GM19467 (cell line): ENCODE data around the gene UBR4.
"Not testable (repeated sequence)": the region's sequence is repeated elsewhere in the genome, so short reads cannot be mapped to it uniquely, and the experiment has no call there.

Experiments used
- ATAC-seq: cut with Tn5 transposase; IDR thresholded peaks from one replicate; pipeline ENCODE4 v1.9.1; 2021; ENCODE audit warnings: mild to moderate bottlenecking, moderate library complexity; ENCODE audit not compliant: unreplicated experiment

Gene UBR4

GRCh38 chr1:19209990-19210771 is at the start of gene UBR4:
Gene UBR4, minus strand, starts transcription at chr1:19210266. Its CDS starts 18 bp downstream, at chr1:19210248.
- peak; percentile 79 for ATAC-seq

DNA sequence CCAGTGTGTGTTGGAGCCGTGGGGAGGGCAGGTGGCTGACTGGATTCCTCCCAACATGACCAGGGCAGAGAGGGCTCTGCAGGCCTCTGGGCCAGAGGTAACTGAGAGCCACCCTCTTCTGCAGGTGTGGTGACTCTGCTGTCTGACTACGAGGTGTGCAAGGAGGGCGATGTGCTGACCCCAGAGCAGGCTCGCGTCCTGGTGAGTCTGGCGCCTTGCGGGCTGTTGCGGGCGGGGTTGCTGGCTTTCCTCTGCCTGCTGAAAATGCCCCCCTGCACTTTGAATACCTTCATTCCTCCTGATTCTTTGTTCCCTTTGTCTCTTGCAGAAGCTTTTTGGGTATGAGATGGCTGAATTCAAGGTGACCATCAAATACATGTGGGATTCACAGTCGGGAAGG is 48.3 kb upstream of the UBR4 start:
- ATAC-seq = no peak

GRCh38 chr1:19257178-19257914 is 47.3 kb upstream of the UBR4 start:
- ATAC-seq = no peak

GRCh38 chr1:19256301-19256700 is 46.2 kb upstream of the UBR4 start:
- ATAC-seq = not testable (repeated sequence)

DNA sequence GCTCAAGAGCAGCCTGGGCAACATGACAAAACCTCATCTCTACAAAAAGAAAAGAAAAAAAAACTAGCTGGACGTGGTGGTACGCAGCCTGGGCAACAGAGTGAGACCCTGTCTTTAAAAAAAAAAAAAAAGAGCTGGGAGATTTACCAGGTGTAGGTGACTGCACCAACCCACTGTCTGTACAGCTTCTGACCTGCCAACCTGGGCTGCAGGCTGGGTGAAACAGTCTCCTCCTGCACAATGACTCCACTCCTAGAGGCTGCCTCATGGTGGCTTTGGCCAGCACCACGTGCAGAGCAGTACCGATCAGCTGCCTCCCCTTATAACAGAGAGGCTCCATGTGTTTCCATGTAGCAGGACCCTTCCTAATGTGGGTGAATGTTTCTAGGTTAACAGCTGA is 45.2 kb upstream of the UBR4 start:
- ATAC-seq = no peak

DNA sequence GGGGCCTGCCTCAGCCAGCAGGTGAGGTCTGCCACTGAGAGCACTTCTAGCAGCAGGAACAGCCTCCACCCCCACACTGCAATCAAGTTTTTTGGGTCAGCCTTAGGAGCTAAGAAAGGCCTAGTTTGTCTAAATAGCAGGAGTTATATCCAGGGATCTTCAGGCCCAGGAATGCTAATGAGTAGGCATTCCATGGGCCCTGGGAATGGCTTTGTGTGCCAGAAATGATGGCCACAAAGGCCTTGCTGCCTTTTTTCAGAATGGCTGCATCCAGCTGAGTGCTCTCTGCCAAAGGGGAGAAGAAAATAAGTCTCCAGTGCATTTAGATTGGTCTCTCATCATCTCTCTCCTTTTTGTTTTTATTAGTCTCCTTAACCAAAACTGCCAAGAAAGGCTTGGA is 44.4 kb upstream of the UBR4 start:
- ATAC-seq = no peak

DNA sequence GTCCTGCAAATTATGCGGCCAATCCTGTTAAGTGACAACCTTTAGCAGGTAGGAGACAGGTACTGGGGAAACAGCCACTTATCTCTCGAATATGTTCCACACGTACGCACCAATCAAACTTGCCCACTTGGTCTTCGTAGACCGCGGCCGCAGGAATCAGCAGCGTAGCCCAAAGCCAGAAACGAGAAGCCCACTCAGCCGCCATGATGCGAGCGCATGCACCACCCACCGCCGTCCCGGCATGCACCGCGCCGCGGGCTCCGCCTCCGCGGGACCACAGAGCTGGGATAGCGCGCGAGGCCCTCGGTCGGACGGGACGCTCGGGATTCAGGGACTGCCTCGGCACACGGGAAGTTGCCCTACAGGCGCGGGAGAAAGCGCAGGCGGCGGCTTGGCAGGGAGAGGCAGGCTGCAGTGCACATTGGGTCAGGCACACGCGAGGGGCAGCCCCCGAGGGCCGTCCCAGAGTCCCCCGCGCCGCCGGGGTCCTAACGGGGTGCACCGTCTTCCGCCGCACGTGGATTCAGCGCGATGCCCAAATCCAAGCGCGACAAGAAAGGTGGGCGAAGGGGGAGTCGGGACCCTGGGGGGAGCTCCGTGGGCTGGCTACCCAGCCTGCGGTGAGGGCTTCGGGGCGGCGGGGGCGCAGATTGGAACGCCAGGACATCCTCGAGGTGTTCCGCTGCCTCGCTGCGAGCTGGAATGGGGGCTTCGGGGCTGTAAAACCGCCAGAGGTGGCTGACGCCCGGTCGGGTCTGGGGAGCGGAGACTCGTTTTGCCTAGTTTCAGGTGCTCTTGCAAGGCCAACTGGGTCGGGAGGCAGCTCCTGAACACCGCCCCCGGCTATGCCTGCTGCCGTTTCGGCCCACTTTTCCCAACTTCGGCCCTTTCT is 41.5 kb upstream of the UBR4 start, which contains the start of the genes EMC1 and MRTO4:
Gene EMC1 (minus strand): TSS at position 220 of the 892 bp plus-strand sequence. CDS start 15 bp downstream, at position 205.
Gene MRTO4 (plus strand): TSS at position 501 of the 892 bp plus-strand sequence. CDS start 31 bp downstream, at position 532.
- peak; percentile 69 for ATAC-seq

DNA sequence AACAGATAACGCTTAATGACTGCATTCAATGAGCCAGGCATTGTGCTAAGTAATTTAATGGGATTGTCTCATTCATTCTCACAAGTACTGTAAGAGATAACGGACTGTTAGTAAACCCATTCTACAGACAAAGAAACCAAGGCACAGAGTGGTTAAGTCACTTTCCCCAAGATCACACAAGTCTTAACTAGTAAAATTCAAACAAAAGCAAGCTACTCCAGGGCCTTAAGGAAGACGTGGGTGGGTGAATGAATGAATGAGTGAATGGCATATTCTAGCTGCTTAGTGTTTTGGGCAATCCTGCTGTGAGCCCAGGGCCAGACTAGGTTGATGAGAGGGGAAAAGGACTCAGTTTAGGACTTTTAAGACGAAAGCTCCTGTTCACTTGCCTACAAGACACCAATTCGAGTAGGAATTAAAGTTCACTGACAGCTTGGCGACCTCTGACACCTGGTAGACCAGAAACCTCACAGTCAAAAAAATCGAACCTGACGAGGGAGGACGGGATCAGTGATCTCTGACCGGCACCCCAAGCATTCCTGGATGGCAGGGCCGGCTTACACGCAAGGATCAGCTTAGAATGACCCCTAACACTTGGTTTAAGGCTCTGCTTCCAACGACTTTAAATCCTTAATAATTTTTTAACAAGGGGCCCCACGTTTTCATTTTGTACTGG is 40.7 kb upstream of the UBR4 start:
- ATAC-seq = no peak

- no peak for ATAC-seq
Measured at GRCh38 chr1:19240673-19241538, 30.8 kb upstream of the UBR4 start.

DNA sequence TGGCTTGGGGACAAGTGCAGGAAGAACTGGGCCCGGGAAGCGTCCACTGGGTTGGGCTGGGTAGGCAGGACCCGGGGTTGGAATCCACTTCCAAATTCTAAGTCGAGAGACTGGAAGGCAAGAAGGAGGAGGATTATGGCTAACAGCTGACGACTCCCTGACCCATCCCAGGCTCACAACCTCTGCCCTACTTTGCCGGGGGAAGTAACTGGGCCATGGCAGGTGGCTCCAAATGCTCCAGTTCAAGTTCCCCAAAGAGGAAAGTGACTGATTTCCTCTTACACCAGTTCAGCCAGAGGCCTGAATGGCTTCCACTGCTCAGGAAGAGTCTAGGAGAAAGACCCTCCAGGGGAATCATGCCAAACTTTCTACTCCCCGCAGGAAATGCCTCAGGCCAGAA is 29.8 kb upstream of the UBR4 start:
- ATAC-seq = no peak

- ATAC-seq = no peak
Measured at GRCh38 chr1:19234224-19234623, 24.2 kb upstream of the UBR4 start.

DNA sequence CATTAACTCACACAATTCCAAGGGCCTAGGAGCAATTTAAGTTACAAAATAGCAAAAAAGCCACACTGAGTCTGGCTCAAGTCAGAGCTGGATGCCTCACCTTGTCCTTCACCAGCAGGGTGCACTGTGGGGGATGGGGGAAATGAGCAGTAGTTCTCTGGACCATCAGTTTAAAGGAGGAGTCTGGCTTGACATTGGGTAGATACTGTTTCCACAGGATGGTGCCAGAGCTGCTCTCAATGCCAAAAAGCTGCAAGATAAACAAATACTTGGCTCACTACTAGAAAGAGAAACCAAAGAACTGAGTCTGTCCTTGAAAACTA is 22.4 kb upstream of the UBR4 start:
- ATAC-seq = no peak

GRCh38 chr1:19231736-19232523 is 21.9 kb upstream of the UBR4 start:
- ATAC-seq = not testable (repeated sequence)

DNA sequence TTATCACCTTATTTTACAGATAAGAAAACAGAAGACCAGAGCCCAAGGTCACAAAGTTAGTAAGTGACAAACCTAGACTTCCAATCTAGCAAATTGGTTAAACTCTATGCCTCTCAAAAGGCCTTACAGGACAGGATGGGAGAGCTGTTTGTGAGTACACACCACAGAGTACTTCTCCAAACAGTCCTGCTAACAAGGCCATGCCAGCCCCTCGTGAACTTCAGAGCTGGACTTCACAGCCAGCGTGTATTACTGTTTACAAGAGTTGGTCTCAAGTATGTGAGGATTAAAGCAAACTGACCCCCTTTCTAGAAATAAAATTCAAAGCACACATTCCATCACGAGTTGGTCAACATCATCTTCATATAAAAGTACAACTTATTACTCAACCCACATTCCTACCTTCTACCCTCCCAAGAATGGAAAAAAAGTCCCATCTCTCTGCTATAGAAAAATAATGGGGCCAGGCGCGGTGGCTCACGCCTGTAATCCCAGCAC is 19.8 kb upstream of the UBR4 start:
- no peak for ATAC-seq

GRCh38 chr1:19229229-19229628 is 19.2 kb upstream of the UBR4 start:
- no peak for ATAC-seq

GRCh38 chr1:19222979-19223824 is 13.1 kb upstream of the UBR4 start:
- no peak for ATAC-seq

DNA sequence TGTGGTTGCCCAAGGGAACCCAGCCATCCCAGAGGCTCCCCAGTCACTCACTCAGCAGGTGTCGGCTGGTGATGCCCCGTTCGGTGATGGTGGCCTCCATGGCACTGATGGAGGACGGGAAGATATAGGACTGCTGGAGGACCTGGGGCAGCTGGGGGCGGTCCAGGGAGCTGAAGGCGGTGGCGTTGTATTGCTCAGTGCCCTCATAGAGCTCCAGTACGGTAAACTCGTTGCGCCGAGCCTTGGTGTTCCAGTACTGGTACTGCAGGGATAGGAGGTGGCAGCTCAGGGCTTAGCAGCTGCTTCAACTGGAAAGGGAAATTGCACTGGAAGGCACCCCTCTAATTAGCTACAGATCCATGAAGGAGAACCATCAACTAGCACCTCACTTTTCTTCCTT is 12.5 kb upstream of the UBR4 start:
- ATAC-seq = no peak

GRCh38 chr1:19220991-19221390 is 10.9 kb upstream of the UBR4 start:
- ATAC-seq = no peak
